RWPE2 (cell line): ENCODE results near the gene EEF1AKMT1.
A peak's percentile ranks its signal among the peaks of the same experiment; 100 is the strongest.

Experiments
- ATAC-seq: fragments of 200-7000 bp; cut with Tn5 transposase; 3 replicates; pipeline ENCODE4 v1.9.1; 2021; ENCODE audit warnings: low read depth
- DNase-seq: peaks from one replicate; pipeline ENCODE4 v3.0.0-alpha.2; 2020; ENCODE audit warnings: low spot score
- H3K27ac ChIP-seq: fragments of 450-650 bp; 2 replicates; pipeline ENCODE4 v1.5.1; 2017; ENCODE audit warnings: mild to moderate bottlenecking; ENCODE audit not compliant: poor library complexity, severe bottlenecking
- H3K27me3 ChIP-seq: fragments of 250-450 bp; sonication (Bioruptor Pico); 2 replicates; pipeline ENCODE4 v1.5.1; 2021; ENCODE audit warnings: mild to moderate bottlenecking, moderate library complexity; ENCODE audit not compliant: insufficient read depth, poor library complexity, severe bottlenecking
- H3K36me3 ChIP-seq: fragments of 250-450 bp; sonication (Bioruptor Pico); 2 replicates; pipeline ENCODE4 v1.5.1; 2020; ENCODE audit warnings: low read depth, mild to moderate bottlenecking, moderate library complexity
- H3K4me1 ChIP-seq: fragments of 250-450 bp; sonication (Bioruptor Pico); 2 replicates; pipeline ENCODE4 v1.5.1; 2021; ENCODE audit warnings: mild to moderate bottlenecking, moderate library complexity; ENCODE audit not compliant: insufficient read depth, poor library complexity, severe bottlenecking
- H3K4me3 ChIP-seq: fragments of 250-450 bp; sonication (Bioruptor Pico); 2 replicates; pipeline ENCODE4 v1.5.1; 2021; ENCODE audit warnings: mild to moderate bottlenecking, moderate library complexity; ENCODE audit not compliant: severe bottlenecking
- H3K9me3 ChIP-seq: fragments of 250-450 bp; sonication (Bioruptor Pico); 2 replicates; pipeline ENCODE4 v1.5.1; 2021; ENCODE audit warnings: mild to moderate bottlenecking, moderate library complexity; ENCODE audit not compliant: severe bottlenecking
- TF ChIP-seq, protein P1 (sequence below): fragments of 450-650 bp; IDR thresholded peaks from one replicate; pipeline ENCODE4 v1.5.1; 2017; ENCODE audit warnings: mild to moderate bottlenecking, moderate library complexity; ENCODE audit not compliant: poor library complexity, severe bottlenecking

Gene EEF1AKMT1

GRCh38 chr13:20773194-20774080 is at the start of gene EEF1AKMT1:
Gene EEF1AKMT1 (minus strand): TSS chr13:20773961. CDS start chr13:20757598, 16,363 bp downstream.
- TF ChIP-seq, protein P1, sequence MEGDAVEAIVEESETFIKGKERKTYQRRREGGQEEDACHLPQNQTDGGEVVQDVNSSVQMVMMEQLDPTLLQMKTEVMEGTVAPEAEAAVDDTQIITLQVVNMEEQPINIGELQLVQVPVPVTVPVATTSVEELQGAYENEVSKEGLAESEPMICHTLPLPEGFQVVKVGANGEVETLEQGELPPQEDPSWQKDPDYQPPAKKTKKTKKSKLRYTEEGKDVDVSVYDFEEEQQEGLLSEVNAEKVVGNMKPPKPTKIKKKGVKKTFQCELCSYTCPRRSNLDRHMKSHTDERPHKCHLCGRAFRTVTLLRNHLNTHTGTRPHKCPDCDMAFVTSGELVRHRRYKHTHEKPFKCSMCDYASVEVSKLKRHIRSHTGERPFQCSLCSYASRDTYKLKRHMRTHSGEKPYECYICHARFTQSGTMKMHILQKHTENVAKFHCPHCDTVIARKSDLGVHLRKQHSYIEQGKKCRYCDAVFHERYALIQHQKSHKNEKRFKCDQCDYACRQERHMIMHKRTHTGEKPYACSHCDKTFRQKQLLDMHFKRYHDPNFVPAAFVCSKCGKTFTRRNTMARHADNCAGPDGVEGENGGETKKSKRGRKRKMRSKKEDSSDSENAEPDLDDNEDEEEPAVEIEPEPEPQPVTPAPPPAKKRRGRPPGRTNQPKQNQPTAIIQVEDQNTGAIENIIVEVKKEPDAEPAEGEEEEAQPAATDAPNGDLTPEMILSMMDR: no peak

GRCh38 chr13:20823071-20823470 is 49.3 kb upstream of the EEF1AKMT1 start:
- Histone ChIP-seq H3K4me1 (no peaks in the 10 kb centered on the region), H3K27ac (no peak overlapping the region), H3K27me3 (no peaks in the 10 kb centered on the region), H3K4me3 (no peak overlapping the region), H3K9me3 (no peaks in the 10 kb centered on the region), H3K36me3 (peaks cover 47% of the 10 kb centered on the region)
- DNase-seq (no peak), ATAC-seq (no peak)
- TF ChIP-seq, protein P1: no peak

More at GRCh38 chr13:20773194-20774080, at the start of gene EEF1AKMT1:
- no peaks in the 10 kb centered on the region for H3K27me3 ChIP-seq
- ATAC-seq: peak; percentile 84
- no peaks in the 10 kb centered on the region for H3K9me3 ChIP-seq
- peaks cover 6% of the 10 kb centered on the region for H3K4me1 ChIP-seq
- peak within 1 kb of the TSS; percentile 49 for H3K4me3 ChIP-seq
- H3K36me3 ChIP-seq: peaks cover 10% of the 10 kb centered on the region
- peak within 1 kb of the TSS; percentile 61 for H3K27ac ChIP-seq
- peak; percentile 86 for DNase-seq

DNA sequence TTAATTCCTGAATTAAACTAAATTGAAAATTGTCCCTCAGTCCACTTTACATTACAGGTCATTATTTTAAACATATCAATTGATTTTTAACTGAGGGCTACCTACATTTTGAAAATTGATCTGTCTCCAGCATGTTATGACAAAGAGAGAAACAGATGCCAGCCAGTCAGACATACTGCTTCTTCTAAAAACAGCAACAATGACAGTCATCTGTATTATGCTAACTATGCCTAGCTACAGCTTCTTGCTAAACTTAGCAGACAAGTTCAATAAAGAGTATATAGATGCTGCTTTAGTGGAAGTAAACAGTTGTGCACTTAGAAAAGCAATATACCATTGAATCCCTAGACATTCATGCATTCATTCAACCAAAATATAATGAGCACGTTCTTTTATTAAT is 48.6 kb upstream of the EEF1AKMT1 start:
- no peaks in the 10 kb centered on the region for H3K9me3 ChIP-seq
- no peaks in the 10 kb centered on the region for H3K27me3 ChIP-seq
- H3K27ac ChIP-seq: no peak overlapping the region
- H3K4me1 ChIP-seq: no peaks in the 10 kb centered on the region
- peaks cover 42% of the 10 kb centered on the region for H3K36me3 ChIP-seq
- DNase-seq: no peak
- H3K4me3 ChIP-seq: no peak overlapping the region
- no peak for ATAC-seq
- TF ChIP-seq, protein P1: no peak

DNA sequence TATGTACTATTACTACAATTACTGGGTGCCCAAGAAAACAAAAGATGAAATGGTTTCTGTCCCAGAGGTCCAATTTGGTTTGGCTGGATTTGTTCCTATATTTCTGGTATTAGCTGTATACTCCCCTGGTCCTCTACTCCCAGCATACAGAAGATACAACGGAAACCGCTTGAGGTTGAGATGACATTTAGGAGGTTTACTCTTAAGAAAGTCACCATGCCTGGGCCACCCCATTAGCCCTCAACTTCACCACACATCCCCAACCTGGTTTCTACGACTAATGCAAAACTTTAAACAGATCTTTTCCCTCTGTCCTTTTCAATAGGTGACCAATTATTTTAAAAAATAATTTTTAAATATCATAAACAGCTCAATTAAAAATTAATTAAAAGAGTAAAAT is 46.0 kb upstream of the EEF1AKMT1 start:
- DNase-seq (no peak), ATAC-seq (no peak)
- H3K9me3 ChIP-seq: no peaks in the 10 kb centered on the region
- H3K27me3 ChIP-seq: no peaks in the 10 kb centered on the region
- TF ChIP-seq, protein P1: no peak
- H3K4me3 ChIP-seq: no peak overlapping the region
- H3K27ac ChIP-seq: no peak overlapping the region
- H3K36me3 ChIP-seq: peaks cover 32% of the 10 kb centered on the region
- H3K4me1 ChIP-seq: peaks cover 12% of the 10 kb centered on the region

DNA sequence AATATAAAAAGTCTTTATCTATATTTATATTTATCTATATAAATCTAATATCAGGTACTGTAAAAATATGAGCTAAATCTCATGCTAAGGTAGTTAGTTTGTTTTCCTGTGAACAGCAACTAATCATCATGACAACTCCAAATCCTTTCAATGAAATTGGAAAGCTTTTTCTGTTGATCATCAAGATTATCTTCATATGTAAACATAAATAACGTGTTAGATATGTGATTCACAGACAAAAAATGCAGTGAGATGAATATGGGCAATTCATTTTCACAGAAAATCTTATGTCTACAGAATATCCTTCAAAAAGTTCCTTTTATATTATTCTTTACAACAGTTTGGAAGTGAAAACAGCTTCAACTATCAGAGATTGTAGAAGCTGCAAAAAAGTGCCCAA is 41.7 kb upstream of the EEF1AKMT1 start:
- no peaks in the 10 kb centered on the region for H3K27me3 ChIP-seq
- H3K27ac ChIP-seq: peak overlapping the region; percentile 79
- no peaks in the 10 kb centered on the region for H3K9me3 ChIP-seq
- ATAC-seq (no peak), DNase-seq (no peak)
- TF ChIP-seq, protein P1: no peak
- no peak overlapping the region for H3K4me3 ChIP-seq
- peaks cover 25% of the 10 kb centered on the region for H3K4me1 ChIP-seq
- 0 out of 2 replicates have a peak, but pooled peaks cover 7% of the 10 kb centered on the region for H3K36me3 ChIP-seq
